ENCODE results near the gene UMODL1. TPM values are rescaled to one million over a fixed set of nuclear protein-coding genes. Genes with fewer than 3 reads are reported as not detected.

UMODL1 gene
- total RNA-seq, 2 experiments from 2014 or later: not detected

- POLR2A ChIA-PET: interaction anchor here (0.6 kb wide), 1 partner anchor 338 kb away, joined by 3 read pairs; no protein-coding TSS in a partner anchor
- no peak overlapping the region for H3K27ac Mint-ChIP-seq
- H3K36me3 Mint-ChIP-seq (ENCODE audit: low read depth): no peaks in the 10 kb centered on the region
- no peak overlapping the region for H3K4me3 Mint-ChIP-seq
- no peak for TF ChIP-seq CTCF (IDR thresholded peaks at IDR 0.05)
- ATAC-seq: no peak
- CTCF ChIA-PET: interaction anchor here (1.2 to 6.2 kb wide), 9 partner anchors 11 to 191 kb away, joined by 3 to 133 read pairs (median 4); no protein-coding TSS in a partner anchor
- H3K9me3 Mint-ChIP-seq: no peaks in the 10 kb centered on the region
- H3K4me1 Mint-ChIP-seq (ENCODE audit: low read depth): peaks cover 8% of the 10 kb centered on the region
- intact Hi-C loops (cut with micrococcal nuclease): loop anchor here (5.0 to 10.0 kb wide), 2 partner anchors 110 to 278 kb away; no protein-coding TSS in a partner anchor
- no peak for DNase-seq
- no peaks in the 10 kb centered on the region for H3K27me3 Mint-ChIP-seq
These were observed 75.7 kb downstream of the UMODL1 start for GRCh38 chr21:42146821-42147220.

DNA sequence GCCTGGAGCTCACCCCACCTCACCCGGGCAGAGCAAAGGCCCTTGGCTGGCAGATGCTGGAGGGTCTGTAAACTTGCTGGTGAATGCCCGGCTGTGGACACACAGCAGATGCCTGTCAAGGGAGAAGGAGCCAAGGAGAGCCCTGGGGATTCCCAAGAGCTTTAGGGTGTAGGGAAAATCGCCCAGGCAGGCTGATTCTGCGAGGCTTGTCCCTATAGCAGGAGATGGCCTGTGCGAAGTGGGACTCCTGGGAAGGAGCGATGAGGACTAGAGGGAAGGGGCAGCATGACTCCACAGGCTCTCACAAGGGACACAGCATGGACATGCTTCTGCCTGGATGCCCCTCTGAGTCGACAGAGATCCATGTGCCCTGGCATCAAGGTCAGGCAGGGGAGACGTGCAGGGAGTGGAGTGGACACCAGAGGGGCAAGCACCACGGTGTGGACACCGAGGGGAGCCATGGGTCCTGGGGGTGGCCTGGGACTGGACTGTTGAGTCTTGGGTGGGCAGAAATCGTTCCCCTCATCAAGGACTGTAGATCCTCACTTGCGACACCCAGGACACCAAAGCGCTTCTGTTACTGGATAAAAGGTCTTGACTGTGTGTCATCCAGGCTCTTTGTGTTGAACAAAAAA lies 76.4 kb downstream of the UMODL1 start:
- no peak overlapping the region for H3K4me3 Mint-ChIP-seq
- H3K27me3 Mint-ChIP-seq: no peaks in the 10 kb centered on the region
- ATAC-seq (no peak), DNase-seq (no peak)
- ChIA-PET CTCF (interaction anchor here (0.9 to 6.2 kb wide), 8 partner anchors 13 to 190 kb away, joined by 3 to 133 read pairs (median 4); no protein-coding TSS in a partner anchor), POLR2A (interaction anchor here (0.6 kb wide), 1 partner anchor 337 kb away, joined by 3 read pairs; no protein-coding TSS in a partner anchor)
- H3K9me3 Mint-ChIP-seq: no peaks in the 10 kb centered on the region
- peaks cover 6% of the 10 kb centered on the region for H3K4me1 Mint-ChIP-seq (ENCODE audit: low read depth)
- no peaks in the 10 kb centered on the region for H3K36me3 Mint-ChIP-seq (ENCODE audit: low read depth)
- intact Hi-C loops (cut with micrococcal nuclease): loop anchor here (5.0 to 10.0 kb wide), 2 partner anchors 110 to 277 kb away; no protein-coding TSS in a partner anchor
- no peak overlapping the region for H3K27ac Mint-ChIP-seq
- no peak for TF ChIP-seq CTCF (IDR thresholded peaks at IDR 0.05)

DNA sequence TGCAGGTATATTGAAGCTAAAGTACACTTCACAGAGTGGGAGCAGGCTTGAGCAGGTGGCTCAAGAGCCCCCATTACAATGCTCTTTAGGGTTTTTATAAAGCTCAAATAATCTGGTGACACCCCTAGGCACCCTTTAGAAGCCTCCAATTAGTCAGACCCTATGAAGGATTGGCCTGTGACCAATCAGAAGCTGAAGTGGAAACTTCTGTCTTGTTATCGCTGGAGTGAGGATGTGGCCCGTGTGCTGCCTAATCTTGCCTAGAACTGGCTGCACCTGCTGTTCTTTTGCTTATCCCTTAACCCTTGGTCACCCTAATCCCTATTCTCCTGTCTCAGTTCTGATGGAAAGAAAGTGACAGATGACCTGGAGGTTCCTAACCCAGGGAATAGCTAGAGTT lies 77.0 kb downstream of the UMODL1 start:
- Mint-ChIP-seq H3K27ac (no peak overlapping the region), H3K9me3 (no peaks in the 10 kb centered on the region), H3K4me3 (no peak overlapping the region), H3K27me3 (no peaks in the 10 kb centered on the region), H3K4me1 (ENCODE audit: low read depth) (peaks cover 3% of the 10 kb centered on the region), H3K36me3 (ENCODE audit: low read depth) (no peaks in the 10 kb centered on the region)
- ChIA-PET POLR2A (no interaction called here), CTCF (interaction anchor here (0.7 to 6.2 kb wide), 10 partner anchors 13 to 161 kb away, joined by 3 to 133 read pairs (median 3); no protein-coding TSS in a partner anchor)
- ATAC-seq (peak; percentile 52), DNase-seq (peak; percentile 12)
- intact Hi-C loops (cut with micrococcal nuclease): loop anchor here (5.0 to 10.0 kb wide), 2 partner anchors 109 to 277 kb away; no protein-coding TSS in a partner anchor
- no peak for TF ChIP-seq CTCF (IDR thresholded peaks at IDR 0.05)

DNA sequence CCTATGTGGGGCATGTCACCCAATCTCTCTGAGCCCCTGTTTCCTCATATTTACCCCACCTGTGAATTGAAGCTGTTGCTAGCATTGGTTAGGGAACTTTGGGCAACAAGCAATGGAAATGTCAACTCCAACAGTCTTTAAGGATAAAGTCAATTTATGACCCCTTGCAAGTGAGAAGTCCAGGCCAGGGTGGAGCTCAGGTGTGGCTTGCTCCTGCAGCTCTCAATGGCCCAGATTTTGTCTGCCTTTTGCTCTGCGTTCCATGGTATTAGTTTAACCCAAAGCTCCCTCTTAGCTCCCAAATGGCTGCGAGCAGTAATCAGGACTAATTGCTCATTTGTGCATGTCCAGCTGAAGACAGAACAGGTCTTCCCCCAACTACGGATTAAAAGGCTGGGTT lies 77.5 kb downstream of the UMODL1 start:
- no peak for TF ChIP-seq CTCF (IDR thresholded peaks at IDR 0.05)
- H3K4me1 Mint-ChIP-seq (ENCODE audit: low read depth): peaks cover 3% of the 10 kb centered on the region
- no peak overlapping the region for H3K27ac Mint-ChIP-seq
- H3K27me3 Mint-ChIP-seq: no peaks in the 10 kb centered on the region
- no peaks in the 10 kb centered on the region for H3K36me3 Mint-ChIP-seq (ENCODE audit: low read depth)
- H3K4me3 Mint-ChIP-seq: no peak overlapping the region
- DNase-seq (no peak), ATAC-seq (no peak)
- intact Hi-C loops (cut with micrococcal nuclease): loop anchor here (5.0 to 10.0 kb wide), 2 partner anchors 109 to 276 kb away; no protein-coding TSS in a partner anchor
- POLR2A ChIA-PET: no interaction called here
- CTCF ChIA-PET: interaction anchor here (0.7 to 6.2 kb wide), 8 partner anchors 14 to 161 kb away, joined by 3 to 133 read pairs (median 4); no protein-coding TSS in a partner anchor
- H3K9me3 Mint-ChIP-seq: no peaks in the 10 kb centered on the region

Data from activated CD8-positive, alpha-beta T cell treated with anti-CD3 and anti-CD28 coated beads for 36 hours (primary cell).